AG09319 (cell line): ENCODE results near the gene GPX1.
A peak's percentile ranks its signal among the peaks of the same experiment; 100 is the strongest.

ENCODE experiments used
- DNase-seq: peaks from one replicate; pipeline ENCODE4 v3.0.0-alpha.2; 2010; ENCODE audit warnings: low read depth; ENCODE audit errors: extremely low read depth
- CTCF ChIP-seq: IDR thresholded peaks from 2 replicates; pipeline ENCODE4 v1.5.1; 2011; ENCODE audit warnings: low read depth, mild to moderate bottlenecking, inconsistent platforms, low read length, moderate library complexity

GPX1 gene

DNA sequence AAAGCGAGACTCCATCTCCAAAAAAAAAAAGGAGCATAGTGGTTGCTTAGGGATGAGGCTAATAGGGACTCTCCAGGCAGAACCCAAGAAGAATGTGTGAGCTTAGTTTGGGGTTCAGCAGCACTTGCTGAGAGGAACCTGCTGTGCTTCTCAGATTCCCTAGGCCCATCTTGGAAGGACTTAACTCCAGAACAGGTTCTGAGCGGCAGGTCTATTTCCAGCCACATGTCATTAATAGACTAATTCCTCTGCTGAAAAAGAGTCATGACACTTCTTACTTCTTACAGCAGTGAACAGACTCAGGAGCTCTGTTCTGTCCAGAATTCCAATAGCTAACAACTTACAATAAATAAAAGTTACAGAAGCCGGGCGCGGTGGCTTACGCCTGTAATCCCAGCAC is 31.1 kb upstream of the GPX1 start:
- TF ChIP-seq CTCF, result no peak
- DNase-seq, result no peak

DNA sequence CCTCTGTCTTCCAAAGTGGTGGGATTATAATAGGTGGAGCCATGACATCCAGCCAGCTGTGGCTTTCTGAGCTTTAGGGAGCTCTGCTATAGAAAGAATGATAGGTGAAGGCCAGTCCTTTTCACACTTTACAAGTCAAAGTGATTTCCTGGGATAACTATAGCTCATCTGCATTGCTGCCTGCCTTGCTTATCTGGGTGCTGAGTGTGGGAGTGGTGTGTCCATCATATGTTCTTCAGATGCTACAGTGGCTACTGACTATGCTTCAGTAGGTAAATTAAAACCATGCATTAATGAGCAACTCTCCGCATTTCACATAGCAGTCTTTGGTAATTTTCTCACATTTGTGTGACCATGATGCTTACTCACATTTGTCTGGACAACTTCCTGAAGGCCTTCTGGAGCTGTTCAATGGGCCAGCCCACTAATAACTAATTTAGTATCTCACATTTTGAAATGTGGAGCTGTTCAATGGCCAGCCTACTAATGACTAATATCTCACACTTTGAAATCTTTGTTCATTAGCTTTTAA is 30.2 kb upstream of the GPX1 start:
- TF ChIP-seq CTCF, result no peak
- DNase-seq, result no peak

- no peak for DNase-seq
- no peak for TF ChIP-seq CTCF
Measured at GRCh38 chr3:49387721-49388120, 29.6 kb upstream of the GPX1 start.

DNA sequence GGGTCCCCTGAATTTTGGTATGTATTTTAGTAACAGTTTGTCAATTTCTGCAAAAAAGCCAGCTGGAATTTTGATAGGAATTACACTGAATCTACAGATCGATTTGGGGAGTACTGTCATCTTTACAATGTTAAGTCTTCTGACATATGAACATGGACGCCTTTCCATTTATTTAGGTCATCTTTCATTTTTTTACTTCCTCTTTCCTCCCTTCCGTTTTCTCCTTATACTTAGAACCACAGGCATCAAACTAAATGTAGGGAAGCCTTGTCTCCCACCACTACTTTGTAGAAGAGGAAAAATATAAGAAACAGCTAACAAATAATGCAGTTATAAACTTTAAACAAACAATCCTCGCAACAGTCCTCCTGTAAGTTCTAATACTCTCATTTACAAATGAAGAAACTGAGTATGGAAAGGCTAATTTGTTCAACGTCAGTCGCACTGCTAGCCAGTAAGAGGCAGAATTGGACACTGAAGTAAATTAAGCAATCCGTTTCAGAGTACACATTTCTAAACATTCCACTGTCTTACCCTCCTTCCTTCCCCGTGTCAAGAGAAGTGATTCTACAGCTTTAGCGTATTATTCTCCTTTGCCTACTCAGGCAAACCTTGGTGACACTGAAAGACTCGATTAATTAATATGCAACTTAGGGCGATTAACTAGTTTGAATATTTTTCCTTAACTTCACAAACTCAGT is 28.1 kb upstream of the GPX1 start:
- TF ChIP-seq CTCF, result no peak

GRCh38 chr3:49385617-49386016 is 27.5 kb upstream of the GPX1 start:
- no peak for DNase-seq
- no peak for TF ChIP-seq CTCF

More for the DNA sequence above, 28.1 kb upstream of the GPX1 start:
- no peak for DNase-seq

DNA sequence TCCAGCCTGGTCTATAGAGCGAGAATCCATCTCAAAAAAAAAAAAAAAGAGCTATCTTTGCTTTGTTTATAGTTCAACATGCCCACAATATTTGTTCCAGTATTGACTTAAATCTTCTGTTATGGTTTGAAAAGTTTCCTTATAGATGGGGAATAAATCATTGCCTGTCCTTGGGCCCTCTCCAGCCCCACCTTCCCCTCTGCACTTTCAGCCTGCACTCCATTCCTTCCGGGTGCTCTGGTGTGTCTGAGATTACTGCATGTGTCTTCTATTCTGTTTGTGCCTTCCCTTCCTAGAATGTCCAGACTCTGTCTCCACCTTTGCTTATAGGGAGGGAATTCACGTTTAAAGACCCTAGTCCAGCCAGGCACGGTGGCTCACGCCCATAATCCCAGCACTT is 25.2 kb upstream of the GPX1 start:
- TF ChIP-seq CTCF, result no peak
- DNase-seq, result no peak

GRCh38 chr3:49378249-49378895 is 20.2 kb upstream of the GPX1 start:
- DNase-seq, result peak; percentile 77
- TF ChIP-seq CTCF, result no peak
